Neural cell (in vitro differentiated cells): Measurements from ENCODE around the gene USP20. TPM values are rescaled to one million over a fixed set of nuclear protein-coding genes. Genes with fewer than 3 reads are reported as not detected.

Experiments
- H2AFZ ChIP-seq: fragments of 200-600, 300-800 bp; sonication (generic), shearing (Covaris generic); 2 replicates; pipeline ENCODE4 v1.6.0; 2014; ENCODE audit warnings: low read depth, mild to moderate bottlenecking, antibody characterized with exemption, low read length, moderate library complexity
- H3F3A ChIP-seq: fragments of 200-600 bp; shearing (Covaris generic); 2 replicates; pipeline ENCODE4 v1.6.1; 2016; ENCODE audit warnings: mild to moderate bottlenecking, moderate library complexity, mixed read lengths, antibody characterized with exemption, low read length; ENCODE audit not compliant: insufficient read depth, poor library complexity, severe bottlenecking
- H3K27ac ChIP-seq: fragments of 200-600, 300-800 bp; sonication (generic), shearing (Covaris generic); 2 replicates; pipeline ENCODE4 v1.5.1; 2014; ENCODE audit warnings: mild to moderate bottlenecking, low read length, moderate library complexity
- H3K27me3 ChIP-seq: fragments of 300-800, 200-600 bp; sonication (generic), shearing (Covaris generic); 2 replicates; pipeline ENCODE4 v1.6.0; 2014; ENCODE audit warnings: mild to moderate bottlenecking, low read depth, low read length, moderate library complexity; ENCODE audit not compliant: insufficient read depth
- H3K36me3 ChIP-seq: fragments of 300-800, 200-600 bp; sonication (generic), shearing (Covaris generic); 2 replicates; pipeline ENCODE4 v1.5.1; 2014; ENCODE audit warnings: mild to moderate bottlenecking, antibody characterized with exemption, low read length, moderate library complexity; ENCODE audit not compliant: insufficient read depth
- H3K4me2 ChIP-seq: fragments of 300-800, 200-600 bp; sonication (generic), shearing (Covaris generic); 2 replicates; pipeline ENCODE4 v1.6.0; 2014; ENCODE audit warnings: mild to moderate bottlenecking, low read length
- H3K4me3 ChIP-seq: fragments of 300-800, 200-600 bp; sonication (generic), shearing (Covaris generic); 2 replicates; pipeline ENCODE4 v1.5.1; 2014; ENCODE audit warnings: mild to moderate bottlenecking, low read length, moderate library complexity
- H3K79me2 ChIP-seq: fragments of 200-600 bp; shearing (Covaris generic); replicated peaks from 2 replicates; pipeline ENCODE4 v1.6.0; 2014; ENCODE audit warnings: mild to moderate bottlenecking, low read length, moderate library complexity; ENCODE audit not compliant: insufficient read depth
- H3K9ac ChIP-seq: fragments of 300-800, 200-600 bp; sonication (generic), shearing (Covaris generic); 2 replicates; pipeline ENCODE4 v1.6.1; 2016; ENCODE audit warnings: mild to moderate bottlenecking, low read length, mixed read lengths
- H3K9me2 ChIP-seq: fragments of 200-600 bp; shearing (Covaris generic); 2 replicates; pipeline ENCODE4 v1.6.1; 2016; ENCODE audit warnings: mild to moderate bottlenecking, low read length, mixed read lengths; ENCODE audit not compliant: insufficient read depth
- H3K9me3 ChIP-seq: fragments of 200-600, 300-800 bp; sonication (generic), shearing (Covaris generic); 2 replicates; pipeline ENCODE4 v1.6.1; 2016; ENCODE audit warnings: mild to moderate bottlenecking, mixed run types, low read length, moderate library complexity, mixed read lengths
- H4K20me1 ChIP-seq: fragments of 200-600 bp; shearing (Covaris generic); 2 replicates; pipeline ENCODE4 v1.6.1; 2016; ENCODE audit warnings: mild to moderate bottlenecking, mixed run types; ENCODE audit not compliant: insufficient read depth
- CTCF ChIP-seq: fragments of 450-650 bp; IDR thresholded peaks from 2 replicates; pipeline ENCODE4 v1.5.1; 2014; ENCODE audit warnings: antibody characterized with exemption, mild to moderate bottlenecking, moderate library complexity; ENCODE audit not compliant: poor library complexity, severe bottlenecking
- EP300 ChIP-seq: fragments of 450-650 bp; conservative IDR thresholded peaks from 2 replicates; pipeline ENCODE4 v1.6.1; 2014; ENCODE audit warnings: antibody characterized with exemption, mild to moderate bottlenecking, moderate library complexity; ENCODE audit not compliant: poor library complexity, severe bottlenecking
- EZH2 ChIP-seq: fragments of 200-600, 300-800 bp; shearing (Covaris generic), sonication (generic); IDR thresholded peaks from 2 replicates; pipeline ENCODE4 v1.6.1; 2014; ENCODE audit warnings: antibody characterized with exemption, low read length, borderline replicate concordance, mild to moderate bottlenecking; ENCODE audit not compliant: insufficient read depth, poor library complexity, severe bottlenecking
- MXI1 ChIP-seq: fragments of 450-650 bp; conservative IDR thresholded peaks from 2 replicates; pipeline ENCODE4 v1.6.1; 2014; ENCODE audit warnings: antibody characterized with exemption, mild to moderate bottlenecking; ENCODE audit not compliant: poor library complexity, severe bottlenecking
- POLR2AphosphoS5 ChIP-seq: IDR thresholded peaks from 2 replicates; pipeline ENCODE4 v1.6.1; 2012
- RAD21 ChIP-seq: fragments of 450-650 bp; conservative IDR thresholded peaks from 2 replicates; pipeline ENCODE4 v1.6.1; 2014; ENCODE audit warnings: antibody characterized with exemption, mild to moderate bottlenecking, moderate library complexity
- REST ChIP-seq: IDR thresholded peaks from 2 replicates; pipeline ENCODE4 v1.6.1; 2012; ENCODE audit warnings: borderline replicate concordance
- SMC3 ChIP-seq: fragments of 450-650 bp; conservative IDR thresholded peaks from 2 replicates; pipeline ENCODE4 v1.6.1; 2014; ENCODE audit warnings: antibody characterized with exemption, mild to moderate bottlenecking, moderate library complexity; ENCODE audit not compliant: poor library complexity
- TAF1 ChIP-seq: IDR thresholded peaks from 2 replicates; pipeline ENCODE4 v1.6.1; 2012; ENCODE audit warnings: low read depth
- polyA plus RNA-seq: library from polyadenylated mRNA; depleted of rRNA; stranded (reverse); fragments of >200 nt; gene quantifications from 2 replicates; pipeline ENCODE4 v1.2.3, GENCODE V29; 2014

The USP20 gene
- polyA plus RNA-seq, 1 donor from 2014 or later: 39.8 TPM

- Histone ChIP-seq H3F3A (no peaks in the 10 kb centered on the region), H3K4me2 (no peak overlapping the region), H4K20me1 (no peaks in the 10 kb centered on the region), H3K36me3 (no peaks in the 10 kb centered on the region), H3K4me3 (no peak overlapping the region), H3K9ac (no peak overlapping the region), H3K27me3 (no peaks in the 10 kb centered on the region), H3K9me2 (no peaks in the 10 kb centered on the region), H3K27ac (no peak overlapping the region), H3K79me2 (peaks cover 9% of the 10 kb centered on the region), H2AFZ (no peak overlapping the region), H3K9me3 (no peaks in the 10 kb centered on the region)
- no peak for TF ChIP-seq POLR2AphosphoS5
- no peak for TF ChIP-seq EP300
- no peak for TF ChIP-seq TAF1
- no peak for TF ChIP-seq RAD21
- no peak for TF ChIP-seq CTCF
- no peak for TF ChIP-seq SMC3
- no peak for TF ChIP-seq REST
- no peak for TF ChIP-seq MXI1
- no peak for TF ChIP-seq EZH2
Measured at GRCh38 chr9:129826344-129826743, 8.9 kb upstream of the USP20 start.

GRCh38 chr9:129826759-129827158 lies 8.5 kb upstream of the USP20 start:
- H3K9me2 ChIP-seq: no peaks in the 10 kb centered on the region
- TF ChIP-seq REST (no peak), CTCF (no peak), TAF1 (no peak), SMC3 (no peak), POLR2AphosphoS5 (no peak), EP300 (no peak), RAD21 (no peak), MXI1 (no peak), EZH2 (no peak)
- H3K36me3 ChIP-seq: no peaks in the 10 kb centered on the region
- H3K9ac ChIP-seq: no peak overlapping the region
- H4K20me1 ChIP-seq: no peaks in the 10 kb centered on the region
- no peak overlapping the region for H3K4me2 ChIP-seq
- no peak overlapping the region for H3K4me3 ChIP-seq
- H3K9me3 ChIP-seq: no peaks in the 10 kb centered on the region
- no peaks in the 10 kb centered on the region for H3F3A ChIP-seq
- no peak overlapping the region for H3K27ac ChIP-seq
- peaks cover 9% of the 10 kb centered on the region for H3K79me2 ChIP-seq
- H2AFZ ChIP-seq: no peak overlapping the region
- H3K27me3 ChIP-seq: no peaks in the 10 kb centered on the region
